Measurements from ENCODE around the gene HDAC2.

GRCh38 chr6:113893866-113894265, 77.1 kb downstream of the HDAC2 start:
- TF ChIP-seq CTCF (IDR thresholded peaks at IDR 0.05): no peak
- TF ChIP-seq POLR2A (IDR thresholded peaks at IDR 0.05): no peak

Measured in thyroid gland (tissue), 4 donors.